ENCODE results near the gene PCDHGA3. TPM values are rescaled to one million over a fixed set of nuclear protein-coding genes. Genes with fewer than 3 reads are reported as not detected.
"Not testable (repeated sequence)": the region's sequence is repeated elsewhere in the genome, so short reads cannot be mapped to it uniquely, and the experiment has no call there.

Gene PCDHGA3
- total RNA-seq, 1 donor from 2014 or later: 0.14 TPM

GRCh38 chr5:141330299-141331080 is 13.1 kb upstream of the PCDHGA3 start, which contains the start of gene PCDHGA1:
Gene PCDHGA1, plus strand, starts transcription at chr5:141330514.
- peaks cover 8% of the 10 kb centered on the region for H3K4me1 Mint-ChIP-seq
- H3K27ac Mint-ChIP-seq: no peak within 1 kb of the TSS
- peak within 1 kb of the TSS; percentile 56 for H3K4me3 Mint-ChIP-seq
- peak; percentile 73 for DNase-seq
- H3K9me3 Mint-ChIP-seq: peaks cover 22% of the 10 kb centered on the region
- H3K36me3 Mint-ChIP-seq (ENCODE audit: low read depth): peaks cover 3% of the 10 kb centered on the region
- H3K27me3 Mint-ChIP-seq: peaks cover 35% of the 10 kb centered on the region
- intact Hi-C loops (cut with micrococcal nuclease): loop anchor here (10.0 kb wide), 1 partner anchor 86 kb away; the partner anchor contains the start of gene PCDHB15

- not testable (repeated sequence) for H3K4me3 Mint-ChIP-seq; H3K36me3 Mint-ChIP-seq (ENCODE audit: low read depth); H3K4me1 Mint-ChIP-seq; H3K27ac Mint-ChIP-seq
- H3K9me3 Mint-ChIP-seq: peaks cover 21% of the 10 kb centered on the region
- H3K27me3 Mint-ChIP-seq: peaks cover 44% of the 10 kb centered on the region
- peak; percentile 39 for DNase-seq
- intact Hi-C loops (cut with micrococcal nuclease): loop anchor here (10.0 kb wide), 1 partner anchor 88 kb away; the partner anchor contains the start of gene PCDHB15
These were observed 11.1 kb upstream of the PCDHGA3 start for GRCh38 chr5:141332571-141332970.

- H3K4me1 Mint-ChIP-seq: no peaks in the 10 kb centered on the region
- peak within 1 kb of the TSS; percentile 80 for H3K4me3 Mint-ChIP-seq
- H3K9me3 Mint-ChIP-seq: peaks cover 37% of the 10 kb centered on the region
- intact Hi-C loops (cut with micrococcal nuclease): loop anchor here (5.0 to 10.0 kb wide), 2 partner anchors 74 to 94 kb away; partner anchors contain the start of genes PCDHB15 and PCDHGA10
- peaks cover 42% of the 10 kb centered on the region for H3K27me3 Mint-ChIP-seq
- no peak within 1 kb of the TSS for H3K27ac Mint-ChIP-seq
- peak; percentile 68 for DNase-seq
- peaks cover 3% of the 10 kb centered on the region for H3K36me3 Mint-ChIP-seq (ENCODE audit: low read depth)
These were observed 4.9 kb upstream of the PCDHGA3 start, which contains the start of gene PCDHGA2 for GRCh38 chr5:141338538-141339306. Gene PCDHGA2, plus strand, starts transcription at chr5:141338760.

GRCh38 chr5:141340781-141341354 is 2.8 kb upstream of the PCDHGA3 start:
- DNase-seq; intact Hi-C loops (cut with micrococcal nuclease); H3K4me1 Mint-ChIP-seq; H3K27ac Mint-ChIP-seq; H3K4me3 Mint-ChIP-seq; H3K36me3 Mint-ChIP-seq (ENCODE audit: low read depth): not testable (repeated sequence)
- Mint-ChIP-seq H3K9me3 (peaks cover 46% of the 10 kb centered on the region), H3K27me3 (peaks cover 37% of the 10 kb centered on the region)

GRCh38 chr5:141342773-141343172 is 856 bp upstream of the PCDHGA3 start:
- H3K4me1 Mint-ChIP-seq: no peaks in the 10 kb centered on the region
- H3K27me3 Mint-ChIP-seq: peaks cover 27% of the 10 kb centered on the region
- intact Hi-C loops (cut with micrococcal nuclease): no loop called here
- DNase-seq: no peak
- no peak overlapping the region for H3K27ac Mint-ChIP-seq
- H3K9me3 Mint-ChIP-seq: peaks cover 42% of the 10 kb centered on the region
- peaks cover 3% of the 10 kb centered on the region for H3K36me3 Mint-ChIP-seq (ENCODE audit: low read depth)
- no peak overlapping the region for H3K4me3 Mint-ChIP-seq

- H3K4me1 Mint-ChIP-seq: no peaks in the 10 kb centered on the region
- intact Hi-C loops (cut with micrococcal nuclease): no loop called here
- H3K4me3 Mint-ChIP-seq: peak overlapping the region; percentile 67
- no peak for DNase-seq
- no peak overlapping the region for H3K27ac Mint-ChIP-seq
- peaks cover 2% of the 10 kb centered on the region for H3K36me3 Mint-ChIP-seq (ENCODE audit: low read depth)
- peaks cover 35% of the 10 kb centered on the region for H3K9me3 Mint-ChIP-seq
- H3K27me3 Mint-ChIP-seq: peaks cover 14% of the 10 kb centered on the region
These were observed 379 bp downstream of the PCDHGA3 start for GRCh38 chr5:141343953-141344463.

GRCh38 chr5:141345327-141345726 is 1.7 kb downstream of the PCDHGA3 start:
- Mint-ChIP-seq H3K9me3 (peaks cover 36% of the 10 kb centered on the region), H3K4me3 (no peak overlapping the region), H3K36me3 (ENCODE audit: low read depth) (no peaks in the 10 kb centered on the region), H3K27me3 (peaks cover 9% of the 10 kb centered on the region), H3K27ac (no peak overlapping the region), H3K4me1 (peaks cover 3% of the 10 kb centered on the region)
- DNase-seq: peak; percentile 50
- intact Hi-C loops (cut with micrococcal nuclease): no loop called here

- intact Hi-C loops (cut with micrococcal nuclease); H3K27ac Mint-ChIP-seq; H3K36me3 Mint-ChIP-seq (ENCODE audit: low read depth); H3K4me3 Mint-ChIP-seq; H3K4me1 Mint-ChIP-seq; H3K27me3 Mint-ChIP-seq; DNase-seq: not testable (repeated sequence)
- H3K9me3 Mint-ChIP-seq: peaks cover 35% of the 10 kb centered on the region
These were observed 2.4 kb downstream of the PCDHGA3 start for GRCh38 chr5:141346017-141346416.

GRCh38 chr5:141349917-141350619 is 6.4 kb downstream of the PCDHGA3 start, which contains the start of gene PCDHGB1:
Gene PCDHGB1, plus strand, starts transcription at chr5:141350099. Its CDS starts 162 bp downstream, at chr5:141350261.
- Mint-ChIP-seq H3K4me3 (peak within 1 kb of the TSS; percentile 73), H3K27me3 (peaks cover 12% of the 10 kb centered on the region)
- intact Hi-C loops (cut with micrococcal nuclease): no loop called here

GRCh38 chr5:141351591-141351990 is 8.0 kb downstream of the PCDHGA3 start:
- Mint-ChIP-seq H3K27me3 (peaks cover 15% of the 10 kb centered on the region), H3K27ac (no peak overlapping the region), H3K4me3 (no peak overlapping the region), H3K9me3 (peaks cover 30% of the 10 kb centered on the region), H3K4me1 (peaks cover 3% of the 10 kb centered on the region), H3K36me3 (ENCODE audit: low read depth) (no peaks in the 10 kb centered on the region)
- peak; percentile 50 for DNase-seq
- intact Hi-C loops (cut with micrococcal nuclease): no loop called here

More at GRCh38 chr5:141349917-141350619, 6.4 kb downstream of the PCDHGA3 start, which contains the start of gene PCDHGB1:
- Mint-ChIP-seq H3K36me3 (ENCODE audit: low read depth) (no peaks in the 10 kb centered on the region), H3K27ac (no peak within 1 kb of the TSS), H3K4me1 (peaks cover 3% of the 10 kb centered on the region), H3K9me3 (peaks cover 24% of the 10 kb centered on the region)
- DNase-seq: peak; percentile 82

- no peaks in the 10 kb centered on the region for H3K36me3 Mint-ChIP-seq (ENCODE audit: low read depth)
- peaks cover 25% of the 10 kb centered on the region for H3K9me3 Mint-ChIP-seq
- no peak within 1 kb of the TSS for H3K27ac Mint-ChIP-seq
- H3K27me3 Mint-ChIP-seq: peaks cover 17% of the 10 kb centered on the region
- H3K4me1 Mint-ChIP-seq: no peaks in the 10 kb centered on the region
- peak; percentile 61 for DNase-seq
- peak within 1 kb of the TSS; percentile 39 for H3K4me3 Mint-ChIP-seq
- intact Hi-C loops (cut with micrococcal nuclease): loop anchor here (5.0 kb wide), 2 partner anchors 157 to 202 kb away; no protein-coding TSS in a partner anchor
These were observed 11.4 kb downstream of the PCDHGA3 start, which contains the start of gene PCDHGA4 for GRCh38 chr5:141354900-141355469. Gene PCDHGA4, plus strand, starts transcription at chr5:141355021. Its CDS starts 87 bp downstream, at chr5:141355108.

- Mint-ChIP-seq H3K27me3 (peaks cover 18% of the 10 kb centered on the region), H3K36me3 (ENCODE audit: low read depth) (no peaks in the 10 kb centered on the region)
These were observed 12.0 kb downstream of the PCDHGA3 start for GRCh38 chr5:141355641-141356040.

More at GRCh38 chr5:141355641-141356040, 12.0 kb downstream of the PCDHGA3 start:
- Mint-ChIP-seq H3K9me3 (peaks cover 24% of the 10 kb centered on the region), H3K27ac (no peak overlapping the region), H3K4me3 (no peak overlapping the region), H3K4me1 (no peaks in the 10 kb centered on the region)
- intact Hi-C loops (cut with micrococcal nuclease): loop anchor here (5.0 kb wide), 2 partner anchors 157 to 202 kb away; no protein-coding TSS in a partner anchor
- peak; percentile 49 for DNase-seq
